Measurements from ENCODE around the gene KMT2D. TPM values are rescaled to one million over a fixed set of nuclear protein-coding genes. Genes with fewer than 3 reads are reported as not detected.

KMT2D gene
- total and polyA plus RNA-seq, 2 experiments from 2014 or later: 8.2 to 10.3 TPM

GRCh38 chr12:49055092-49055491 lies 5.5 kb downstream of the KMT2D start:
- Histone ChIP-seq H3K4me2 (ENCODE audit: unreplicated experiment) (no peak overlapping the region), H3K79me2 (ENCODE audit: insufficient read depth) (peaks cover 98% of the 10 kb centered on the region), H3K9me3 (ENCODE audit: low read depth) (no peaks in the 10 kb centered on the region), H3K9me2 (ENCODE audit: insufficient read depth) (no peaks in the 10 kb centered on the region), H3K27ac (no peak overlapping the region), H3K27me3 (replicated peaks; ENCODE audit: insufficient read depth) (no peaks in the 10 kb centered on the region), H3F3A (ENCODE audit: insufficient read depth) (peaks cover 20% of the 10 kb centered on the region; the same call in 1 of the 2 replicates), H2AFZ (no peak overlapping the region), H3K4me1 (ENCODE audit: insufficient read depth) (peaks cover 28% of the 10 kb centered on the region), H3K4me3 (no peak overlapping the region), H3K9ac (peak overlapping the region; percentile 9; the same call in 1 of the 2 replicates), H4K20me1 (ENCODE audit: insufficient read depth) (peaks cover 24% of the 10 kb centered on the region), H3K36me3 (ENCODE audit: low read depth) (peaks cover 6% of the 10 kb centered on the region; the same call in 1 of the 2 replicates)
- in situ Hi-C loops (cut with MboI): no loop called here
- WGBS, 2 experiments (ENCODE audit: low coverage in 1 of 2, low lambda C conversion rate in 2 of 2, missing lambda C conversion rate in 2 of 2): 61 to 65% methylated on average over 4 of the region's 4 CpGs
- TF ChIP-seq EZH2 (IDR thresholded peaks at IDR 0.05; ENCODE audit: insufficient read depth, poor library complexity, severe bottlenecking) (no peak), EZH2phosphoT487 (IDR thresholded peaks at IDR 0.05; ENCODE audit: insufficient read depth, low read depth) (no peak)
- no peak for DNase-seq

GRCh38 chr12:49054524-49054923 lies 6.1 kb downstream of the KMT2D start:
- TF ChIP-seq EZH2phosphoT487 (IDR thresholded peaks at IDR 0.05; ENCODE audit: insufficient read depth, low read depth) (no peak), EZH2 (IDR thresholded peaks at IDR 0.05; ENCODE audit: insufficient read depth, poor library complexity, severe bottlenecking) (no peak)
- no peak overlapping the region for H3K4me3 ChIP-seq
- H3K79me2 ChIP-seq (ENCODE audit: insufficient read depth): peaks cover 98% of the 10 kb centered on the region
- H2AFZ ChIP-seq: no peak overlapping the region
- H3K9ac ChIP-seq: no peak overlapping the region
- peaks cover 11% of the 10 kb centered on the region; the same call in 1 of the 2 replicates for H3K36me3 ChIP-seq (ENCODE audit: low read depth)
- in situ Hi-C loops (cut with MboI): no loop called here
- H3F3A ChIP-seq (ENCODE audit: insufficient read depth): peaks cover 20% of the 10 kb centered on the region; the same call in 1 of the 2 replicates
- H4K20me1 ChIP-seq (ENCODE audit: insufficient read depth): peaks cover 24% of the 10 kb centered on the region
- peaks cover 31% of the 10 kb centered on the region for H3K4me1 ChIP-seq (ENCODE audit: insufficient read depth)
- no peak for DNase-seq
- WGBS, 2 experiments (ENCODE audit: low coverage in 1 of 2, low lambda C conversion rate in 2 of 2, missing lambda C conversion rate in 2 of 2): 74 to 81% methylated on average over 10 of the region's 10 CpGs
- H3K27me3 ChIP-seq (replicated peaks; ENCODE audit: insufficient read depth): no peaks in the 10 kb centered on the region
- H3K27ac ChIP-seq: no peak overlapping the region
- no peak overlapping the region for H3K4me2 ChIP-seq (ENCODE audit: unreplicated experiment)
- no peaks in the 10 kb centered on the region for H3K9me2 ChIP-seq (ENCODE audit: insufficient read depth)
- H3K9me3 ChIP-seq (ENCODE audit: low read depth): no peaks in the 10 kb centered on the region

- no peak for DNase-seq
- Histone ChIP-seq H3K4me2 (ENCODE audit: unreplicated experiment) (no peak overlapping the region), H3K4me1 (ENCODE audit: insufficient read depth) (peaks cover 31% of the 10 kb centered on the region), H3K27me3 (replicated peaks; ENCODE audit: insufficient read depth) (no peaks in the 10 kb centered on the region), H3K27ac (no peak overlapping the region), H3K9me2 (ENCODE audit: insufficient read depth) (no peaks in the 10 kb centered on the region), H3K9ac (no peak overlapping the region), H3K9me3 (ENCODE audit: low read depth) (no peaks in the 10 kb centered on the region), H3F3A (ENCODE audit: insufficient read depth) (peaks cover 20% of the 10 kb centered on the region; the same call in 1 of the 2 replicates), H4K20me1 (ENCODE audit: insufficient read depth) (peaks cover 24% of the 10 kb centered on the region), H3K4me3 (no peak overlapping the region), H2AFZ (no peak overlapping the region), H3K36me3 (ENCODE audit: low read depth) (peaks cover 16% of the 10 kb centered on the region; the same call in 1 of the 2 replicates), H3K79me2 (ENCODE audit: insufficient read depth) (peaks cover 98% of the 10 kb centered on the region)
- in situ Hi-C loops (cut with MboI): no loop called here
- WGBS, 2 experiments (ENCODE audit: low coverage in 1 of 2, low lambda C conversion rate in 2 of 2, missing lambda C conversion rate in 2 of 2): 92 to 94% methylated on average over 5 of the region's 5 CpGs
- no peak for TF ChIP-seq EZH2phosphoT487 (IDR thresholded peaks at IDR 0.05; ENCODE audit: insufficient read depth, low read depth)
- TF ChIP-seq EZH2 (IDR thresholded peaks at IDR 0.05; ENCODE audit: insufficient read depth, poor library complexity, severe bottlenecking): no peak
Measured at GRCh38 chr12:49054096-49054495, 6.5 kb downstream of the KMT2D start.

GRCh38 chr12:49052451-49053208 lies 8.0 kb downstream of the KMT2D start:
- WGBS, 2 experiments (ENCODE audit: low coverage in 1 of 2, low lambda C conversion rate in 2 of 2, missing lambda C conversion rate in 2 of 2): 74 to 76% methylated on average over 16 of the region's 16 CpGs
- H3F3A ChIP-seq (ENCODE audit: insufficient read depth): peaks cover 11% of the 10 kb centered on the region; the same call in 1 of the 2 replicates
- H3K36me3 ChIP-seq (ENCODE audit: low read depth): peaks cover 30% of the 10 kb centered on the region
- H3K4me3 ChIP-seq: no peak overlapping the region
- H3K4me2 ChIP-seq (ENCODE audit: unreplicated experiment): no peak overlapping the region
- no peak for DNase-seq
- no peak overlapping the region for H3K9ac ChIP-seq
- H2AFZ ChIP-seq: no peak overlapping the region
- in situ Hi-C loops (cut with MboI): no loop called here
- peaks cover 27% of the 10 kb centered on the region for H3K4me1 ChIP-seq (ENCODE audit: insufficient read depth)
- no peaks in the 10 kb centered on the region for H3K9me3 ChIP-seq (ENCODE audit: low read depth)
- H4K20me1 ChIP-seq (ENCODE audit: insufficient read depth): peaks cover 16% of the 10 kb centered on the region
- H3K9me2 ChIP-seq (ENCODE audit: insufficient read depth): no peaks in the 10 kb centered on the region
- H3K27me3 ChIP-seq (replicated peaks; ENCODE audit: insufficient read depth): no peaks in the 10 kb centered on the region
- no peak for TF ChIP-seq EZH2phosphoT487 (IDR thresholded peaks at IDR 0.05; ENCODE audit: insufficient read depth, low read depth)
- TF ChIP-seq EZH2 (IDR thresholded peaks at IDR 0.05; ENCODE audit: insufficient read depth, poor library complexity, severe bottlenecking): no peak
- H3K79me2 ChIP-seq (ENCODE audit: insufficient read depth): peaks cover 98% of the 10 kb centered on the region
- no peak overlapping the region for H3K27ac ChIP-seq

Data from GM23248 (cell line).